CD4-positive, alpha-beta T cell (primary cell): Measurements from ENCODE around the gene RNF4. TPM values are rescaled to one million over a fixed set of nuclear protein-coding genes. Genes with fewer than 3 reads are reported as not detected.

ENCODE experiments used
- ATAC-seq: fragments of 200-7000 bp; cut with Tn5 transposase; one replicate; pipeline ENCODE4 v1.10.0; 2022; ENCODE audit warnings: mild to moderate bottlenecking; ENCODE audit not compliant: poor library complexity
- CTCF ChIA-PET: fragments of 350-600 bp; sonication (Branson Sonifier 250); formaldehyde crosslinking; loops from one replicate; lab custom pipeline; 2021; ENCODE audit warnings: antibody characterized with exemption, inconsistent platforms; lab: Charles Lee
- POLR2A ChIA-PET: fragments of 350-600 bp; sonication (Branson Sonifier 250); formaldehyde crosslinking; loops from one replicate; lab custom pipeline; 2021; ENCODE audit warnings: antibody characterized with exemption, inconsistent platforms; lab: Charles Lee
- DNase-seq, 14 experiments: peaks; one replicate each; pipeline ENCODE4 v3.0.0-alpha.2; 2013 to 2020; ENCODE audit warnings: mixed read lengths in 2 of 14
- H3K27ac ChIP-seq, 2 donors: one replicate each; pipeline versions ENCODE4 v1.5.1 to v1.7.0; 2013; ENCODE audit warnings: low read length in 2 of 2, low read depth in 1 of 2, mild to moderate bottlenecking in 1 of 2
- H3K27me3 ChIP-seq, 2 experiments: 1 replicate in 1 of 2; 2 replicates in 1 of 2; pipeline versions ENCODE4 v1.6.1 to v1.7.0; 2013; ENCODE audit warnings: low read length in 2 of 2, control low read depth in 1 of 2, mild to moderate bottlenecking in 1 of 2, moderate library complexity in 1 of 2; ENCODE audit not compliant: insufficient read depth in 2 of 2, control insufficient read depth in 1 of 2
- H3K36me3 ChIP-seq: one replicate; pipeline ENCODE4 v1.6.1; 2013; ENCODE audit warnings: low read length, control low read depth; ENCODE audit not compliant: insufficient read depth
- H3K4me1 ChIP-seq: one replicate; pipeline ENCODE4 v1.6.1; 2013; ENCODE audit warnings: low read length, control low read depth; ENCODE audit not compliant: insufficient read depth
- H3K4me3 ChIP-seq: one replicate; pipeline ENCODE4 v1.5.1; 2013; ENCODE audit warnings: mild to moderate bottlenecking, low read length, moderate library complexity
- H3K9me3 ChIP-seq, 2 experiments: 1 replicate in 1 of 2; 2 replicates in 1 of 2; pipeline versions ENCODE4 v1.6.1 to v1.7.0; 2013; ENCODE audit warnings: low read length in 2 of 2, mild to moderate bottlenecking in 2 of 2, control low read depth in 1 of 2, moderate library complexity in 1 of 2; ENCODE audit not compliant: control insufficient read depth in 1 of 2, insufficient read depth in 1 of 2
- H3K27ac Mint-ChIP-seq: one replicate; pipeline ENCODE4 v1.8.0; 2020; ENCODE audit warnings: mixed read lengths
- H3K27me3 Mint-ChIP-seq: one replicate; pipeline ENCODE4 v1.8.0; 2021; ENCODE audit warnings: mixed read lengths
- H3K36me3 Mint-ChIP-seq: one replicate; pipeline ENCODE4 v1.8.0; 2021; ENCODE audit warnings: low read depth, mixed read lengths
- H3K4me1 Mint-ChIP-seq: one replicate; pipeline ENCODE4 v1.8.0; 2021; ENCODE audit warnings: low read depth, mixed read lengths
- H3K4me3 Mint-ChIP-seq: one replicate; pipeline ENCODE4 v1.8.0; 2020; ENCODE audit warnings: mild to moderate bottlenecking, mixed read lengths
- H3K9me3 Mint-ChIP-seq: one replicate; pipeline ENCODE4 v1.8.0; 2020; ENCODE audit warnings: mixed read lengths
- CTCF ChIP-seq: fragments of 200-600 bp; IDR thresholded peaks from one replicate; pipeline ENCODE4 v1.8.0; 2022; ENCODE audit warnings: antibody characterized with exemption, mild to moderate bottlenecking
- intact Hi-C, 2 experiments: fragments of 100-400 bp; cut with DNase I in 1 of 2; cut with micrococcal nuclease in 1 of 2; formaldehyde crosslinking; loops; one replicate each; pipeline versions ENCODE4 v1.15.1 to v1.9.0; 2023 to 2025; cut with DNase I, micrococcal nuclease
- total RNA-seq, 174 experiments: library from RNA in 2 of 174; stranded (reverse) in 2 of 174; gene quantifications; one replicate each; pipeline ENCODE4 v1.2.3 and lab custom pipeline; 2021 to 2026

RNF4 gene
- total RNA-seq, 2 experiments from 2014 or later, result 106 to 109 TPM

GRCh38 chr4:2442175-2442993 lies 26.5 kb upstream of the RNF4 start:
- no peaks in the 10 kb centered on the region for H3K4me1 Mint-ChIP-seq
- H3K9me3 Mint-ChIP-seq, result no peaks in the 10 kb centered on the region
- H3K4me3 ChIP-seq, result no peak overlapping the region
- intact Hi-C loops, result no loop called here
- no peak overlapping the region for H3K4me3 Mint-ChIP-seq
- H3K36me3 Mint-ChIP-seq, result no peaks in the 10 kb centered on the region
- ChIA-PET CTCF (interaction anchor here (0.9 to 2.1 kb wide), 16 partner anchors 12 to 225 kb away, joined by 3 to 23 read pairs (median 4); partner anchors contain the start of genes CFAP99, RNF4 and ZFYVE28), POLR2A (interaction anchor here (0.8 to 1.0 kb wide), 2 partner anchors 29 to 94 kb away, joined by 3 read pairs; no protein-coding TSS in a partner anchor)
- no peak overlapping the region for H3K27ac ChIP-seq
- H3K27ac Mint-ChIP-seq, result no peak overlapping the region
- ATAC-seq, result no peak
- H3K4me1 ChIP-seq, result peaks cover 9% of the 10 kb centered on the region
- no peak for DNase-seq
- H3K27me3 Mint-ChIP-seq, result no peaks in the 10 kb centered on the region
- H3K36me3 ChIP-seq, result no peaks in the 10 kb centered on the region
- no peaks in the 10 kb centered on the region for H3K27me3 ChIP-seq
- TF ChIP-seq CTCF, result no peak
- no peaks in the 10 kb centered on the region for H3K9me3 ChIP-seq

- no peaks in the 10 kb centered on the region for H3K27me3 ChIP-seq
- intact Hi-C loops, result no loop called here
- ATAC-seq (no peak), DNase-seq (no peak)
- no peaks in the 10 kb centered on the region for H3K9me3 ChIP-seq
- Mint-ChIP-seq H3K4me1 (no peaks in the 10 kb centered on the region), H3K9me3 (no peaks in the 10 kb centered on the region), H3K27ac (no peak overlapping the region), H3K27me3 (no peaks in the 10 kb centered on the region), H3K4me3 (no peak overlapping the region), H3K36me3 (no peaks in the 10 kb centered on the region)
- H3K36me3 ChIP-seq, result no peaks in the 10 kb centered on the region
- POLR2A ChIA-PET, result no interaction called here
- no peak for TF ChIP-seq CTCF
- CTCF ChIA-PET, result interaction anchor here (2.1 kb wide), 1 partner anchor 223 kb away, joined by 23 read pairs; no protein-coding TSS in a partner anchor
- peaks cover 9% of the 10 kb centered on the region for H3K4me1 ChIP-seq
- H3K4me3 ChIP-seq, result no peak overlapping the region
- no peak overlapping the region for H3K27ac ChIP-seq
Observed at GRCh38 chr4:2443061-2443730, 25.7 kb upstream of the RNF4 start.

- DNase-seq, result no peak
- Histone ChIP-seq H3K36me3 (no peaks in the 10 kb centered on the region), H3K27ac (no peak overlapping the region), H3K4me3 (no peak overlapping the region), H3K9me3 (no peaks in the 10 kb centered on the region), H3K4me1 (peaks cover 9% of the 10 kb centered on the region), H3K27me3 (no peaks in the 10 kb centered on the region)
- no peak for ATAC-seq
- Mint-ChIP-seq H3K4me1 (no peaks in the 10 kb centered on the region), H3K9me3 (no peaks in the 10 kb centered on the region), H3K27me3 (no peaks in the 10 kb centered on the region), H3K4me3 (no peak overlapping the region), H3K27ac (no peak overlapping the region), H3K36me3 (no peaks in the 10 kb centered on the region)
- intact Hi-C loops, result no loop called here
- POLR2A ChIA-PET, result interaction anchor here (1.0 kb wide), 1 partner anchor 32 kb away, joined by 3 read pairs; no protein-coding TSS in a partner anchor
- TF ChIP-seq CTCF, result no peak
- CTCF ChIA-PET, result interaction anchor here (1.8 kb wide), 1 partner anchor 224 kb away, joined by 7 read pairs; no protein-coding TSS in a partner anchor
Observed at GRCh38 chr4:2443956-2444740, 24.8 kb upstream of the RNF4 start.
